DLD1 (cell line): Measurements from ENCODE around the gene FMOD.
"Not testable (repeated sequence)": the region's sequence is repeated elsewhere in the genome, so short reads cannot be mapped to it uniquely, and the experiment has no call there.

Experiments
- in situ Hi-C: cut with HindIII; loops from 2 replicates; pipeline ENCODE4 v1.10.0; 2017; ENCODE audit warnings: low sequenced_read_pairs

Gene FMOD

DNA sequence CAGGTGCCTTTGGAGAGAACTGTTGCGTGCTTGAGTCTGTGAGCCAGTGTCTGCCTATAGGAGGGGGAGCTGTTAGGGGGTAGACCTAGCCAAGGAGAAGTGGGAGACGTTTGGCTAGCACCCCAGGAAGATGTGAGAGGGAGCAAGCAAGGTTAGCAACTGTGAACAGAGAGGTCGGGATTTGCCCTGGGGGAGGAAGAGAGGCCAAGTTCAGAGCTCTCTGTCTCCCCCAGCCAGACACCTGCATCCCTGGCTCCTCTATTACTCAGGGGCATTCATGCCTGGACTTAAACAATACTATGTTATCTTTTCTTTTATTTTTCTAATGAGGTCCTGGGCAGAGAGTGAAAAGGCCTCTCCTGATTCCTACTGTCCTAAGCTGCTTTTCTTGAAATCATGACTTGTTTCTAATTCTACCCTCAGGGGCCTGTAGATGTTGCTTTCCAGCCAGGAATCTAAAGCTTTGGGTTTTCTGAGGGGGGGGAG is 43.2 kb downstream of the FMOD start:
- in situ Hi-C loops: no loop called here

DNA sequence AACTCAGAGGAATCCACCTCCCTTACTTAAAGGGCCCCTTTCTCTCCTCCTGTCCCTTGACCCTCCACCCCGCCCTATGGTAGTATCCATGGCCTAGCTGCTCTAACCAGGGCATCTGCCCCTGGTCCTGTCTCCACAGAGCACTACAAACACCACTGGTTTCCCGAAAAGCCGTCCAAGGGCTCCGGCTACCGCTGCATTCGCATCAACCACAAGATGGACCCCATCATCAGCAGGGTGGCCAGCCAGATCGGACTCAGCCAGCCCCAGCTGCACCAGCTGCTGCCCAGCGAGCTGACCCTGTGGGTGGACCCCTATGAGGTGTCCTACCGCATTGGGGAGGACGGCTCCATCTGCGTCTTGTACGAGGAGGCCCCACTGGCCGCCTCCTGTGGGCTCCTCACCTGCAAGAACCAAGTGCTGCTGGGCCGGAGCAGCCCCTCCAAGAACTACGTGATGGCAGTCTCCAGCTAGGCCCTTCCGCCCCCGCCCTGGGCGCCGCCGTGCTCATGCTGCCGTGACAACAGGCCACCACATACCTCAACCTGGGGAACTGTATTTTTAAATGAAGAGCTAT is 43.9 kb downstream of the FMOD start:
- in situ Hi-C loops: no loop called here

DNA sequence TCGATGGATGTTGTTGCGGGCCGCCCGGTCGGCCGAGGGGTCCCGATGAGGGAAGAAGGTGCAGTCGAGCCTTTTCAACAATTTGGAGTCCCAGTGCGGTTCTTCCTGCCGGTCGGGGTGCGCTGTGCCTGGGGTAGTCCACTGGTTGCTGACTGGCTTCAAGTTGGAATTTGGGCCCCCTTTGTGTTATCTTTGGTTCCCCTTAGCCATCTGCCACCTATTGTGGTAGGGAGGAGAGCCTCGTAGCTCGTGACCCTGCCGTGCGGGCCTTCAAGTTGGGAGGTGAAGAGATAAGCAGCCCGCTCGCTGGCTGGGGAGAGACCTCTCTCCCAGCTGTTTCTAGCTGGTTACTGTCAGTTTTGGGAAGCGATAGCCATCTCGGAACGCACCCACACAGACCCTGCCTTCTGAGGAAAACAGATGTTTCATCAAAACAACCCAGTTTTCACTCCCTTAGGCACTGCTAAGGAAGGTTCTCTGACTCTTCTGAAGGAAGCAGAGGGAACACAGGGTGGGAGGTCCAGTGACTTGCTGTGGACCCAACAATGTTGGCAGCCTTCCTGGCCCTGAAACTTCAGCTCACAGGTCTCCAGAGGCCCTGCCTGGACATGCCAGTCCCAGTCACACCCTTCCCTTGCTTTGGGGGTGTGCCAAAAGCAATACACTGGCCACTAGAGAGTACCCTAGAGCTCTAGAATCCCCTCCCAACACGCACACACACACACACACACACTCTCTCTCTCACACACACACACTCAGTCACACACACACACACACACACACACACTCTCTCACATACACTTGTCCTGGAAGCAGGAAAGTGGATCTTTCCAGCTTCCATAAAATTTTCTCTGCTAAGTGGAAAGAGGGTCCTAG is 44.6 kb downstream of the FMOD start:
- in situ Hi-C loops: no loop called here

DNA sequence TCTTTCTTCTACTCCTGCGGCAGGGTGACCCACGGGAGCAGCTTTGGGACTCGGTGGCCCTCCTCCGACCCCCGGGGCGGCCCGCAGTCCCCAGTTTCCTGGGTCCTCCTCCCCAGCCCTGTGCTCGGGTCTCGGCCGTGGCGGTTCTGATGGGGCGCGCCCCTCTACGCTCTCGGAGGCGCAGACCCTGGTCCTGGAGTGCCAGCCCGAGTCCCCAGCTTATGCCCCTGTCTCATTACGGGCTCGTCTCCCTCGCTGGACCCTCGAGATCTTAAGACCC is 45.2 kb downstream of the FMOD start:
- in situ Hi-C loops: no loop called here

DNA sequence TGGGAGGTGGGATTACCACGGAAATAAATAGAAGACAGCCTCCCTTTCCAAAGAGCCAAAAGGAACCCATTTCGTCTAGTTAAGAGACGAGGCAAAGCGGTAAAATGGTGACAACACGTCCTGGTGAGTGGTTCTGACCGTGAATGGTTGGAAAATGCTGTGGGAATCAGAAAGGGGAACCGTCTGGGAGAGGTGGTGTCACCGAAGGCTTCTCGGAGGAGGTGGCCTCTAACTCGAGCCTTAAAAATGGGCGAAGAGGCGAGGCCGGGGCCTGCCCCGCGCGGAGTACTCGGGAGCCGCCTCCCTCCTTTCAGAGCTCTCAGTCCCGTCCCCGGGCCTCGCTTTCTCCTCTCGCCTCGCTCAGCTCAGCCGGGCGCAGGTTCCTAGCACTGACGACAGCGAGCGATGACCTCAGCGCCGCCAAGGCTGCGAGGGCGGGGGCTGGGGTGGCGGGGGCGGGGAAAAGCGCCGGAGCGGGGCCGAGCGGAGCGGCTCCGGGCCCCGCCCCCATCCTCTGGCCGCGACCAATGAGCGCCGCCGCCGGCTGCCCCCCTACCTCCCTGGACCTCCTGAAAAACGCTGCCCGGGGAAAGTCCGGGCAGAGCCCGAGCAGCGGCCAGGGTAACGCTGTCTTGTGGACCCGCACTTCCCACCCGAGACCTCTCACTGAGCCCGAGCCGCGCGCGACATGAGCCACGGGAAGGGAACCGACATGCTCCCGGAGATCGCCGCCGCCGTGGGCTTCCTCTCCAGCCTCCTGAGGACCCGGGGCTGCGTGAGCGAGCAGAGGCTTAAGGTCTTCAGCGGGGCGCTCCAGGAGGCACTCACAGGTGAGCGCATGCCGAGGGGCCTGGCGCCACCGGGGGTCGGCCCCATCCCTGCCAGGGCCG is 45.8 kb downstream of the FMOD start, which contains the start of gene BTG2:
Gene BTG2 (plus strand): TSS at position 601 of the 890 bp plus-strand sequence. CDS start 88 bp downstream, at position 689.
- in situ Hi-C loops: no loop called here

DNA sequence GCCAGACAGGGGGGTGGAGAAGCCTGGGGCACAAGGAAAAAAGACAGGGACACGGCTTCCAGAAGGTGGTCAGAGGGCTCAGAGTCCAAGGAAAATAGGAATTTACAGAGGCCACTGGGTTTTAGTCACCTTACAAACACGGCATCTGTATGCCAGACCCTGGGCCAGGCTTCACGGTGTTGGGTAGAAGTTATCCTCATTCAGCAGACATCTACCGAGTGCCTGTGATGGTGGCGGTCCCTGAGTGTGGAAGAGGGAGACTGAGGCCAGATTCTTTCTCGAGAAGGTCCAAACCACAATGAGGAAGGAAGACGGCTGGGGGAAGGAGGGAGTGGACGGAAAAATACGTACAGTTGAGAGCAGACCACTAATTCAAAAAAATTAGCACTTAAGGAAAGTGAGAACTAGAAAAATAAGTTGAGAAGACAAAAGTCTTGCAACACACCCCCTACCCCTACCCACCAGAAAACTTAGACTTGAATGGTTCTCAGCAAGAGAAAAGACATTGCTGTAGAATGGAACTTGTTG is 46.5 kb downstream of the FMOD start:
- in situ Hi-C loops: no loop called here

DNA sequence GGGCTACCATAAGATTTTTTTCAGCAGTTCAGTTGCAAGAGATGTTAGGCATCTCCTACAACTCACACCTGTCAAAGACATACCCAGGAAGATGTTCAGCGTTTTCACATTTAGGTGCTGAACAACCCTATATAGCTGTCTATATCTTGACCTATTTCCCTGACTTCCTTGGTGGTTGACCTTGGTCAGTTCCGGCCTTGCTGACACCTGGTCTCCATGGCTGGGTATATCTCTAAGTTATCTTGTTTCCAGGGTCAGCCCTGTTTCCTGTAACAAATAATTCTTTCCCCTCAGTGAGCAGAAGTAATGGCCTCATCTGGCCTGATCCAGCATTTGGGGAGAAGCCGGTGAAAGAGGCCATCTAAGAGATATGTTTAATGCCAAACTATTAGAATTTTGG is 48.0 kb downstream of the FMOD start:
- in situ Hi-C loops: no loop called here

DNA sequence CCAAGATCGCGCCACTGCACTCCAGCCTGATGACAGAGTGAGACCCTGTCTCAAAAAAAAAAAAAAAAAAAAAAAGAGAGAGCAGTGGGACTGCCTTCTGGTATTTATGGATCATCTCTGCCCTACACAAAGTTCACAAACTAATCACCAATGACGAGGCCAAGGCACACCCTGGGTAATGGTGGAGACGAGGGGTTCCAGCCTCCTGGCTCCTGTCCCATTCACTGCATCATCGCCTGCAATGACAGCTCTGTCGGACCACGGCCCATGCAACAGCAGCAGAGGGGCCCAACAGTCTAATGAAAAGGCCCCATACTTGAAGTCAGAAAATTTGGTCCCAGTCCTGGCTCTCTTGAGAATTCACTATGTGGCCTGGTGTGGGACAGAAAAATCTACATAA is 48.5 kb downstream of the FMOD start:
- in situ Hi-C loops: no loop called here

DNA sequence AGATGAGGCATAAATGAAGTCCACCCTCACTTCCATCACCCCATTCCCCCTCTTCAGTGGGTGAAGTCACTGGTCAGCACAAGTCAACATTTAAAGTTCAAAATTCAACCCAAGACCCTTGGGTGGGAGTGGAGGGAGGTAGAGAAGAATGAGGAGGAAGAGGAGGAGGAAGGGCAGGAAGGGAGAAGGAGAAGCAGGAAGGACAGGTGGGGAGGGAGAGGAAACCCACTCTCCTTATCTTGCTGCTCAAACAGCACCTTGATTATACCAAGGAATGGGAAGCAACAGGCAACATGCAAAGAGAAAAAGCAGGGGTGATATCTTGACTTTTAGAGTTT is 49.6 kb downstream of the FMOD start:
- in situ Hi-C loops: no loop called here

DNA sequence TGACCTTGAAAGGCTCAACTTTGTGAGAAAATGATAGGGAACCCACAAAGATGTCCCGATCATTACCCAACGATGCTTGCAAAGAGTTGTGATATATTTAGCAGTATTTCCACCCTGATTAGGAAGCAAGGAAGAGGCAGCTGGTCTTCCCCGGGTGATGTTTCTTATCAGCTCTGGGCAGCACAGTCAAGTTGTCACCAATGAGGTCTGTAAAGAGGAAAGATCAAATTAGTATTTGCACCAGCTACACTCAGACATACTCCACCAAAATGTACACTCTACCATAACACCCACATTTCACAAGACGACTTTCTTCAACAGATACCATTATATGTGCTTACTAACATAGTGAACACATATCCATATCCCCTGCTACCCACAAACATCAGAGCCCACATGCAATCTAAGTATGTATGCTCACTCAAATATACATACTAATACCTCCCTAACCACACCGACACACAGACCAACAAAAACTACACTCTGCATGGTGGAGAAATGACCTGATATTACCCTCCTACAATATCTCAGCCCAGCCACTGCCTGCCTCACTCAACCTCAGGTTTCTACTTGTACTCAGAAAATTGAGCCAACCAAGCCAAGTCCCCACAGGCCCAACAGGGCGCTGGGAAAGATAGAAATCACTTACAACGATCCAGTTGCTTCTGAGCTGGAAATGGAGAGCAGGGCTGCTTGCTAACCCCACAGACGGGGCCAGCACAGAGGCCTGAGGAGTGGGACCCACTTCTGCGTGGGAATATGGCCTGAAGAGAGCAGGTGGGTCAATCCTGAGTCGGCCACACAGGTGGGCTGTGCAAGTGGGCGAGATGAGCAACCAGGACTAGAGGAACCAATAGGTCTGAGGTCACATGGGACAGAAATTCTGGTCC is 50.2 kb downstream of the FMOD start:
- in situ Hi-C loops: no loop called here

DNA sequence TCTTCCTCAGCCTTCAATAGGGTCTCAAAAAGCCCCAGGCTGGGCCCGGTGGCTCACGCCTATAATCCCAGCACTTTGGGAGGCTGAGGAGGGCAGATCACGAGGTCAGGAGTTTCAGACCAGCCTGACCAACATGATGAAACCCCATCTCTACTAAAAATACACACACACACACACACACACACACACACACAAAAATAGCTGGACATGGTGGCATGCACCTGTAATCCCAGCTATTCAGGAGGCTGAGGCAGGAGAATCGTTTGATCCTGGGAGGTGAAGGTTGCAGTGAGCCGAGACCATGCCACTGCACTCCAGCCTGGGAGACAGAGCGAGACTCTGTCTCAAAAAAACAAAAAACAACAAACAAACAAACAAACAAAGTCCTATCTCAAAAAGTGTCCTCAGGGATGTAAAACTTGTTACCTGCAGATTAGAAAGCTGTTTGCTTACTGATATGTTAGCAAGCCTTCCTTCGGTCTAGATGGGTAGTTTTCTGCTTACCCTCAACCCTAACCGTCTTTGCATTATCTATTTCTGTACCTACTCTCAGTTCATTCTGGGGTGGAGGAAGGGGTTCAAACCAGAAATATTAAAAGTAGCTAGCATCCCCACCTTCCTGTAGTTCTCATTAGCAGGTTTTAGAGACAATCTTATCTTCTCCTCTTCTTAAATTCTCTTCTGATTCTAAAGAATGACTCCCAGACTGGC is 51.0 kb downstream of the FMOD start:
- in situ Hi-C loops: not testable (repeated sequence)

DNA sequence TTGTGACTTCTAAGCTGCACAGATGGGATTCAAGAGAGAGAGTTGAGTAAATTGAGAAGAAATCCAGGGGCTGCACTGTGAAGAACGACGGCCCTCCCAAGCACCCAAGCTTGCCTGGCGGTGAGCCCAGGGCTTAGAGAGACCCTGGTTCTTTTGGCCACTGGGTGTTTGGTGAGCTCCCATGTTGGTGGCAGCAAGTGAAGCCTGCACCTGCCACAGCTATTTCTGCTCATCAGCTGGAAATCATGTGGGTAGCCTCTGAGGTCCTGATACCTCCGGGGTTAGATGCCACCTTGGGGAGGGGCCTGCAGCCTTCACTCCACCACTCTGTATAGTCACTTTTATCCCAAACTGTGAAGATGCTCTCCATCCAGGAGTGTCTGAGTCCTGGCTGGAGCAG is 51.8 kb downstream of the FMOD start:
- in situ Hi-C loops: no loop called here

DNA sequence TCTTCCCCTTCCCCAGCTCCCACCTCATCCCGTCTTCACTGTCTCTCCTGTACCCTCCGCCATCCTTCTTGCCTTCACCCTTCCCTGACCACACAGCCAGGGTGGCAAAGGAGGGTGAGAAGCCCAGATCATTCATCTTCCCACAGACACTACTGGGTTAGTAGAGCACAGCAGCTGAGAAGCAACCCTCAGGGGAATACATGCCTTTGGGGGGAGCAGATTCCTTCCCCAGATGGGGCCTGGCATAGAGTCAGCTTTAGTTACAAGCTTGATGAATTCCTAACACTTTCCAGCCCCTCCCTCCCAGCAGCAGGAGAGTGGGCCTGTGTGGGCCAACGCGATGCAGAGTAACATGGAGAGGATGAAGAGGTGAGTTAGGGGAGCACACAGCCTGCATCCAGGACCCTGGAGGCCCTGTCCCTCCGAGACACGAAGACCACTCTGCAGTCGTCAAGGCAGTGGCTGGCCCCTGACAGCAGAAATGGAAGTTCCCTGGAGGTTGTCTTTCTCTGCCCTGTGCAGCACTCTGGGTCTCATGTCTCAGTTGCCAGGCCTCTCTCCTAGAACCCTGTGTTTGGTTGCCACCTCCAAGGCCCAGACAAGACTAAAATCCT is 54.4 kb downstream of the FMOD start:
- in situ Hi-C loops: no loop called here

DNA sequence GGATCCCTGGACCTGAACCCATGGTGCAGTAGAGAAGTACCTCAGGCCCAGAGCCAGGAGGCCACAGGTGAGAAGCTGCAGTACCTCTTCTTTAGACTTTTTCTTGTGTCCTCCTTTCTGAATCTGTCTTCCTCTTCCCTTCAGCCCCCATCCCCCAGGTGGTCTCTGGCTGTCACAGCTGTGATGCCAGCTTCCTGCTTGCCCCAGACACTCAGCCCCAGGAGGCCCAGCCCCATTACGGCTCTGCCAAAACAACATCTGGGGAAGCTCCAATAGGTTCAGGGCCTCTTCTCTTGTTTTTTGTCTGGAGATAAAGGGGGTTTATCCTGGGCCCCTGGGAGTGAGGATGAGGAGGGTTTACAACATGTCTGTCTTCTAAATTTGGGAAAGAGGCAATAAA is 55.1 kb downstream of the FMOD start:
- in situ Hi-C loops: no loop called here

DNA sequence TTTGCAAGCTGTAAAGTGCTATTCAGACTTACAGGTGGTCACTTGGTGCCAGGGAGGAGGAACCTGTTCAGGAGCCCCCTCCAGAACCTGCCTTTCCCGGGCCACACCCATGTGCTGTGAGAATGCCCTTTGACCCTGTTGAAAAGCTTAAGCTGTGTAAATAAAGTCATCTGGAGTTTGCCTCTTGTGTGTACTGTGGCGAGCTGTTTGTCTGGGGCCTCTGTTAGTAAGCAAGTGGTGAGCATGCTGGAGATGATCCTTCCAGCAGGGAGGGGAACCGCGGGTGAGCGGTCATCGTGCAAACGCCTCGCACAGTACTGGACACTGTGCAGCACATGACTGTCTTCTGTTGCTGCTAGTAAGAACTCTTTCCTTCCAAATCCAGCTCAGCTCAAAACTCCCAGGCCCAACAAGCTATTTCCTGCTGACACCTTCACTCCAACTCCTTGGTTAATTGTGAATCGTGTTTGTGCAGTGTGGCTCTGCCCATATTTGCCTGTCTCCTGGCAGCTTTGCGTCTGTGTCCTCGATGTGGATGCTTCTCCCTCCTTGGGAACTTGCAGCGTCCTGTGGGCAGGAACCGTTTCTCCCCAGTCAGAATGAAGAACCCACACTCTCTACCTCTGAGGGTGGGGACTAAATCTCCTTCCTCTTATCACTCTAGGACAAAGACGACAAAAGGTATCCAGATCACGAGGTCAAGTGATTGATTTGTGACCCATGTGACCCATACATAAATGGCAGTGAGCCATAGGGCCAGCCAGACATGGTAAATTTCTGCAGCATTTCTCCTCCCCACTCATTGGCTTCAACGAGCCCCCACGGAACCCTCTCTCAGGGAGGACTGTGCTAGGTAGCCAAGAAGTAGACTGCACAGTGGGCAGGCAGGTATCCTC is 59.5 kb downstream of the FMOD start:
- in situ Hi-C loops: loop anchor here (5.0 kb wide), 1 partner anchor 46 kb away; no protein-coding TSS in a partner anchor
